ENCODE measurements around the gene SCGB2B2. TPM values are rescaled to one million over a fixed set of nuclear protein-coding genes. Genes with fewer than 3 reads are reported as not detected.
"Not testable (repeated sequence)": the region's sequence is repeated elsewhere in the genome, so short reads cannot be mapped to it uniquely, and the experiment has no call there.

SCGB2B2 gene
- total RNA-seq, 1 donor from 2014 or later = 1.0 TPM

DNA sequence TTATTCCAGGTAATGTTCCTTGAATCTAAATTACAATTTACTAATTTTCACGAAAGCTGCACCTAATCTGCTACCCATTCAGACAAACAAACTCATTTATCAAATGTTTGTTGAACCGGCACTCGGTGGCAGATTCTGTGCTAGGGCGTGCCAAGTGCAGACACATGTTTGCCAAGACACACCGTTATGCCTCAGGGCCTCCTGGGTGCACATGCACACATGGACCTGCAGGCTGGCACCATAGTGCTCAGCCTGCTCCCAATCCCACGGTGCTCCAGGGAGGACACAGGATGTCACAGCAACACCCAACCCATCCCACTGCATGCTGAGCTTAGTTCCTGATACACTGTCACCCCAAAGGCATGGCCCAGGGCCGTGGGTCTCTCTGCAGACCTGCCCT, 7.7 kb downstream of the SCGB2B2 start:
- no peak for DNase-seq (ENCODE audit: low spot score)

DNA sequence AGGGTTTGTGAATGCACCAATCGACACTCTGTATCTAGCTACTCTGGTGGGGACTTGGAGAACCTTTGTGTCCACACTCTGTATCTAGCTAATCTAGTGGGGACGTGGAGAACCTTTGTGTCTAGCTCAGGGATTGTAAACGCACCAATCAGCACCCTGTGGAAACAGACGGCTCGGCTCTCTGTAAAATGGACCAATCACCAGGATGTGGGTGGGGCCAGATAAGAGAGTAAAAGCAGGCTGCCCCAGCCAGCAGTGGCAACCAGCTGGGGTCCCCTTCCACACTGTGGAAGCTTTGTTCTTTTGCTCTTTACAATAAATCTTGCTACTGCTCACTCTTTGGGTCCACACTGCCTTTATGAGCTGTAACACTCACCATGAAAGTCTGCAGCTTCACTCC, 8.3 kb downstream of the SCGB2B2 start:
- not testable (repeated sequence) for DNase-seq (ENCODE audit: low spot score)

DNA sequence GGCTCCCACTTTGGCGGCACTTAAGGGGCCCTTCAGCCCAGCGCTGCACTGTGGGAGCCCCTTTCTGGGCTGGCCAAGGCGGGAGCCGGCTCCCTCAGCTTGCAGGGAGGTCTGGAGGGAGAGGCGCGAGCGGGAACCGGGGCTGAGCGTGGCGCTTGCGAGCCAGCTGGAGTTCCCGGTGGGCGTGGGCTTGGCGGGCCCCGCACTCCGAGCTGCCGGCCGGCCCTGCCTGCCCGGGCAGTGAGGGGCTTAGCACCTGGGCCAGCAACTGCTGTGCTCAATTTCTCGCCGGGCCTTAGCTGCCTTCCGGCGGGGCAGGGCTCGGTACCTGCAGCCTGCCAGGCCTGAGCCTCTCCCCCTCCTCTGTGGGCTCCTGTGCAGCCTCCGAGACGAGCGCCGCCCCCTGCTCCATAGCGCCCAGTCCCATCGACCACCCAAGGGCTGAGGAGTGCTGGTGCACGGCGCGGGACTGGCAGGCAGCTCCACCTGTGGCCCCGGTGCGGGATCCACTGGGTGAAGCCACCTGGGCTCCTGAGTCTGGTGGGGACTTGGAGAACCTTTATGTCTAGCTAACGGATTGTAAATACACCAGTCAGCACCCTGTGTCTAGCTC, 8.8 kb downstream of the SCGB2B2 start:
- not testable (repeated sequence) for DNase-seq (ENCODE audit: low spot score)

DNA sequence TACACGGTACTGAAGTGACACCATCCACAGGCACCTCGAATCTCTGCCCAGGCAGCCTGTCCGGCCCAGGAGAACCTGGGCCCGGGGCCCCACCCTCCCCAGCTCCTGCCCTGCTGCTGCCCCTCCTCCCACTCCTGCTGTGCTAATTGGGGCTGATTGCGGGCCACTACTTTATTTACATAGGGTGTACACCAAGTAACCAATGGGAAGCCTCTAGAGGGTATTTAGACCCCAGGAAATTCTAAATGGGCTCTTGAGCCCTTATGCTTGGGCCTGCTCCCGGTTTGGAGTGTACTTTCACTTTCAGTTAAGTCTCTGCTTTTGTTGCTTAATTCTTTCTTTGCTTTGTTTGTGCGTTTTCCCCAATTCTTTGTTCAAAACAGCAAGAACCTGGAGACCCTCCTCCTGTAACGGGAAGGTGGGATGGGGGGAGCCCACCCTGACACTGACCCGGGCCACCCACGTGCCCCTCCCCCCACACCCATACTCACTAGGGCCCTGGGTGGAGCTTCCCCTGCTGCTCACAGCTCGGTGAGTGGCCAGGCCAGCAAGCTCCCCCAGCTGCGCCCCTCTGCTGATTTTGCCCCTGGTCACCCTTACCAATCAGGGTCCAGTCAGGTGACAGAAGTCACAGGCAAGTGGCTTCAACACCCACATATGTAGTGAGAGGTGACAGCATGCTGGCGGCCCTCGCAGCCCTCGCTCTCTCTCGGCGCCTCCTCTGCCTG, 9.4 kb downstream of the SCGB2B2 start:
- DNase-seq (ENCODE audit: low spot score) = no peak

DNA sequence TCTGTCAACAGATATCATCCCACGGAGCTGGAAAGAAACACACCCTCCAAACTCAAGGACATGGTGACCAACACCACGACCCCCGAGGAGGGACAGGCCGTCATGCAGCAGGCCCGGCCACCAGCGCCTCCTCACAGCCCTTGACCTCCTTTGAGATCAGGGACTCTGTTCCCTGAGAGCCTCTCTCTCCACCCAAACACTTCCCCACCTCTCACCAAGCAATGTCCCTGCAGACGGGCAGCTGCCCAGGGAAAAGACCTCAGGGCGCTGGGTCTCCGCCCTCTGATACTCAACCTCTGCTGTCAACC, 10.0 kb downstream of the SCGB2B2 start:
- no peak for DNase-seq (ENCODE audit: low spot score)

DNA sequence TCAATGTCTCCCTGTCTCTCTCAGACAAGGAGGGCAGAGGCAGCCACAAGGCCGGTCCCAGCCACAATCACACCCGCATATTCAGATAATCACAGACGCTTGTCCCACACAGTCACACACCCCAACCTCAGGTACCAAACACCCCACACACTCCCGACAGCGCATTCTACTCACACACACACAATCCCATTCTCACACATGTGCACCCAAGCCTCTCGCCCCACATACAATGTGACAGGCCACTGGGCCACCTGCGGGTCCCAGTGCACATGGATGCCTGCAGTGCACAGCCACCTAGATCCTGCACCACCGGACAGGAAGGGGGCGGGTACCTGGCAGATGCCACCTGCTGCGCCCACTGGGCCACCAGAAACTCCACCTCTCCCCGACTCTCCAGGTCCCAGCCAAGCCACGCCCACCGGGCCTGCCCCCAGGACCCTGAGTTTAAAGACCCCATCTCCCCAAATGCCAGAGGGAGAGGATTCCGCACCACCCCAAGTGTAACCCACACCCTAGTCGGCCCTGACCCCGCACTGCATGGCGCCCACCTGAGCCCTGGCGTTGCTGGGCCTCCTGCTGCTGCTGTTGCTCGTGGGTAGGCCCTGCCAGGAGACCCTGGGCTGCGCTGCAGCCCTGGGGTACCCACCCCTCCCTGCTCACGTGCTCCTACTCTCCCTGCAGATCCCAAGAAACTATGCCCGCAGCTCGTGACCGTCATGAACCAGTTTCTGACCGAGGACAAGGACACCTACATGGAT, 10.6 kb downstream of the SCGB2B2 start:
- no peak for DNase-seq (ENCODE audit: low spot score)

DNA sequence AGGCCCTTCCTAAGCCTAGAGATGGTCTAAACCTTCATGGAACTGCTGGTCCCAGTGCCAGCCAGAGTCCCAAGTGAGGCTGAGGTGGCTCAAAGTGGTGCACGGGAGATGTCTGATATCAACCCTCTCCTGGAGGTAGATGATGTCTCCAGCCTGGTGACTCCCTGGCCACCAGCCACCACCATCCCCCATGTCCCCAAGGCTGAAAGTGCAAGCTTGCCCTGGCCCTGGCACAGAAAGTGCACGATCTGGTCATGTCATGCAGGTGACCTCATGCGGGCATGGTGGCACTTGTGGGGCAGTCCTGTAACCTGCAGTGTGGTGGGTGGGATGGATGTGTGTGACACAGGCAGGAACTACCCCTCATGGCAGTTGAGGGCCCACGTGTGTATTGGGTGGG, 11.7 kb downstream of the SCGB2B2 start:
- DNase-seq (ENCODE audit: low spot score) = not testable (repeated sequence)

DNA sequence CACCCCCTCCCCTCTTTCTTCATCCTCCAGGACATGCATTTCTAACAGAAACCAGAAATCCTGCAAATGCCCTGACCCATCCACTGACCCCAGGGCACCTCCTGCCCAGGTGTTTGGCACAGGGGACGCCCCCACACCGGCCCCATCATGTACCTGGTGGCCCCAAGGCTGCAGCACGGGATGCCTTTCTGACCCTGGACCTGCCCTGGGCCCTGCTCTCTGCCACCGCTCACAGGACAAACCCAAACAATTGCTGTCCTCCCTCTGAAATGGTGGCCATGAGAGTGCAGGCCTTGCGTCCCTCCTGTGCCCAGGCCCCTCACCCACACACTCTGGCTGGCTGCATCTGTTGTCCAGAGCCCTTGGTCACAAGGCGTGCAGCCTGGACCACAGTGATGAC, 12.1 kb downstream of the SCGB2B2 start:
- no peak for DNase-seq (ENCODE audit: low spot score)

DNA sequence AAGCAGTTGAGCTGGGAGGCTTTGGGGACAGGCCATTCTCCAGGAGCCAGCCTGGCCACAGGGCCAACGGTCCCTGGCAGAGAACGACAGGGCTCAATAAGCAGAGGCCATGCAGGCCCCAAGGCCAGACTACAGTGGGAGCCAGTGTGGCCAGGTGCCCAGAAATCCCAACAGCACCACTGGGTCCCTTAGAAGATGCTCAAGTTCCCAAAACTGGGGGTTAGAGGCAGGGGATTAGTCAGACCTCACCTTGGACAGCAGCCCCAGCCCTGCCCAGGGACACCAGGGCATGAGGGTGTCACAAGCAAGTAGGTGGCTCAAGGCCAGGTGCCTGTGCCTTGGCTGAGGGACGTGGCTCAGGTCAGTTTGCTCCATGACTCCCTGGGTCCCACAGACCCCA, 12.8 kb downstream of the SCGB2B2 start:
- no peak for DNase-seq (ENCODE audit: low spot score)

DNA sequence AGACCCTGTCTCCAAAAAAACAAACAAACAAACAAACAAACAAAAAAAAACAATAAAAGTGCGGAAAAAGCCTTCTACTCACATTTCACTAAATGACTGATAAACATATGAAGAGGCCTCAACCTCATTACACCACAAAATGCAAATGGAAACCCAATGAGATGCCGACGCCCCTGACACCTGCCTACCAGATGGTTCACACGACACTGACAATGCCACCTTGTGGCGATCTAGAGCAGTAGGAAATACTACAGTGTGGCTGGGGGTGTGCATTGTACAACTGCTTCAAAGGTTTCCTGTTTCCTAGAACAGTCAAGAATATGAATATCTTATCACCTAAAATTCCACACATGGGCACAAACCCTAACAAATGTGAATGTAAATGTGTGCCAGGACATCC, 14.0 kb downstream of the SCGB2B2 start:
- DNase-seq (ENCODE audit: low spot score) = no peak

DNA sequence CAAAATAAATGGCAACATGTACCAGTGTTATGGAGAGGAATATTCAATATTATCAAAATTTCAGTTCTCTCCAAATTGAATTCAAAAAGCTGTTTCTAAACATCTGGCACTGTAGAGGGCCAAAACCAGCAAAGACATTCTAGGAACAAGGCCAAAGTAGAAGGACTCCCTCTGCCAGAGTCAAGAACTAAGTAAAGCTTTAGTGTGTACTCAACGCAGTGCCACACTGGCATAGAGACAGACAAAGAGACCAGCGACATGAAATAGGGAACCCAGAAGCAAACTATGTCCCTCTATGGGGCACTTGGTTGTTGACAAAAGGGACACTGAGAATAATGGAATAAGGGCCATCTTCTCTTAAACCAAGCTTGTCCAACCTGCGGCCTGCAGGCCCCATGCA, 15.6 kb downstream of the SCGB2B2 start:
- no peak for DNase-seq (ENCODE audit: low spot score)

DNA sequence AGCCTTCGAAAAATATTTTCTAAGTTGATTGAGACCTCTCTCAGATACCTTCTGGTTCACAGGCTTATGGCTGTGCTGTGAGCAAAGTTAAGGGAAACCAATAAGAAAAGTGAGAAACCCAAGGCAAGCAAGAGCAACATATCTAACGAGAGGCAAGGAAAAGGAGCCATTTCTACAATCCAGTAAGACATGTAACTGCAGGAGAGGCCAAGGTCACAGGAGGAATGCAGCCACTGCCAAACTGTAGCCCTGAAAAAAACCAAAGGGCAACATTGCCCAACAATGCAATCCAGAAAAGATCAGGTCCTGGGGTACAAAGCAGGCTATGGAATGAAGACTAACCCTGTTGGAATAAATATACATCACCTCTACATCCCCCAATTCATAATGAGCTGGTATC, 21.3 kb downstream of the SCGB2B2 start:
- no peak for DNase-seq (ENCODE audit: low spot score)

DNA sequence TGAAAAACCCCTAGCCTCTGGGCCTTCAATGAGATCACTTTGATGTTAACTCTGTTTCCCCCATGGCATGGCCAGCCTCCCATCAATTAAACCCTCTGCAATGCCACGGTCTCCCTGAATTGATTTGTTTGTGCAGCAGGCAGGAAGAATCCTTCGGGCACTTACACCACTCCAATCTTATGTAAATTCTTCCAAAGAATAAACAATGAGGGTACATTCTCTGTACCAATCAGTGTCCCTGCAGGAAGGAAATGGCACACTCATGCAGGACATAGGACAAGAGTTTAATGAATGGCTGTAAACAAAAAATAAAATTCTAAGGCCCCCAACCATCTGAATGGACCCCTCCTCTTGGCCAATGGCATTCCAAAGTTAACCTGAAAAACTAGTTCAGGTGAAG, 22.2 kb downstream of the SCGB2B2 start:
- no peak for DNase-seq (ENCODE audit: low spot score)

DNA sequence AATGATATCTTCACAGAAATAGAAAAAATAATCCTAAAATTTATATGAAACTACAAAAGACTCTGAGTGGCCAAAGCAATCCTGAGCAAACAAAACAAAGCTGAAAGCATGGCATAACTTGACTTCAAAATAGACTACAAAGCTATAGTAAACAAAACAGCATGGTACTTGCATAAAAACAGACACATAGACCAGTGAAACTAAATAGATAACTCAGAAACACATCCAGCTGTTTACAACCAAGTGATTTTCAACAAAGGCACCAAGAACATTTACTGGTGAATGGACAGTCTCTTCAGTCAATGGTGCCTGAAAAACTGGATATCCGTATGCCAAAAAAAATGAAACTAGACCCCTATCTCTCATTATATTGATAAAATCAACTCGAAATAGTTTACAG, 25.2 kb downstream of the SCGB2B2 start:
- no peak for DNase-seq (ENCODE audit: low spot score)

DNA sequence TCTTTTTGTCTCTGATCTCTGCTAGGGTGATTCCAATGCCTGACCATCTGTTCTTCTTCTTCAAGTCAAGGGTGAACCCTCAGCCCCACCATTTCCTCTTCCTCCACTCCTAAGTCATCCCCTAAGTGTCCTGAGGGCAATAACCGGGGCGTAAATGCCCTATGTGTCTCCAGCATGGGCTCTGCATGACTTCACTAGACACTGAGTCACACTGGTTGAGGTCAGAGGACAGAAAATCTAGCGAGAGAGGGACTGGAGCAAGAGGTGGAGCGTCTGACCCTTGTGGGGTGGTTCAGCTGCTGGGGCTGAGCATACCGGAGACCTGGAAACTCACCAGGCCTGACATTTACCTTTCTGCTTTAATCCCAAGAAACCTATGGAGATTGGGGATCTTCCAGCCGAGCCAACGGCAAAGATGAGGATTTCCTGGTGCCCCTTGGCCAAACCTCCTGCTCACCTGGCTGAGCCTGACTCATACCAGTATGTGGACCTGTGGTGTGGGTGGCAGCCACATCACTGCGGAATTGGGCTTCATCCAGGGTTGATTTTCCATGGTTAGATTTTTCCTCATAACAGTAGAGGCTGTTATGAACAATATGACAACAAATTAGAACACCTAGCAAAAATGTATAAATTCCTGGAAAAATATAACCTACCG, 26.9 kb downstream of the SCGB2B2 start:
- no peak for DNase-seq (ENCODE audit: low spot score)

DNA sequence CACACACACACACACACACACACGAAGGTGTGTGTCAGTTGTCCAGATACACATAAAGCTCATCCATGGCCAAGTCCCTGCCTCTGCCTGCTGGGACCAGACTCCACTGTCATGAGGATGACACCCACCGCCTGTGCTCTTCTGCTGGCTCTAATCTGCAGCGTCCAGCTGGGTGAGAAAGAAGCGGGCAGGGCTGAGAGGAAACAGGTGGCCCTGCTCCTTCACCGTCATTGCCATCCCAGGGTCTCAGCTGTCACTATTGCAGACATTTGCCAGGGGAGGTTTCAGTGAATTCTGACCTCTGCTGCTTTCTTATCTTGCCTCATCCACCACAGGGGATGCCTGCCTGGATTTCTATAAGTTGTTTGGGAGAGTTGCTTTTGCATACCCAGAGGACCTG, 31.4 kb downstream of the SCGB2B2 start:
- DNase-seq (ENCODE audit: low spot score) = no peak

DNA sequence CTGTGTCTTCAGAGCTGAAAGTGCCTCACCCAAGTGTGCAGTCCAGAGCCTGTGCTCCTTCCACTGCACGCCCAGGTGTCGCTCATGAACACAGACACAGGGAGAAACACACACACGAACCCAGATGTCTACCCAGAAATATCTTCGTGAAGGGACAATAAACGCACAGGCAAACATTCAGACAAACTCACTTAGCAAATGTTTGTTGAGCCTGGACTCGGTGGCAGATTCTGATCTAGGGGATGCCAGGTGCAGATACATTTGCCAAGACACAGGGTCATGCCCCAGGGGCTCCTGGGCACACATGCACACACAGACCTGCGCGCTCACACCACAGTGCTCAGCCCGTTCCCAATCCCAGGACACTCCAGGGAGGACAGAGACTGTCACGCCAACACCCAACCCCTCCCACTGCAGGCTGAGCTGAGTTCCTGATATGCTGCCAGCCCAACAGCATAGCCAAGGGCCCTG, 31.9 kb downstream of the SCGB2B2 start:
- no peak for DNase-seq (ENCODE audit: low spot score)

DNA sequence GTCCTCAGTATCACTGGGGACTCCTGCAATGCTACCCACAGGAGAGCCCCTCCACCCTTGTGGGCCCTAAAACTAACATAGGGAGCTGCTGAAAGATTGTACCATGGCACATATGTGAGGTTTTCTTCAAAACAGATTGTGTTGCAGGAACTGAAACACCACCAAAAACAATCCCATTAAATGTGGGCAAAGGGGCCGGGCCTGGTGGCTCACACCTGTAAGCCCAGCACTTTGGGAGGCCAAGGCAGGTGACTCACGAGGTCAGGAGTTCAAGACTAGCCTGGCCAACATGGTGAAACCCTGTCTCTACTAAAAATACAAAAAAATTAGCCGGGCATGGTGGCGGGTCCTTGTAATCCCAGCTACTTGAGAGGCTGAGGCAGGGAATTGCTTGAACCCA, 34.7 kb downstream of the SCGB2B2 start:
- no peak for DNase-seq (ENCODE audit: low spot score)

DNA sequence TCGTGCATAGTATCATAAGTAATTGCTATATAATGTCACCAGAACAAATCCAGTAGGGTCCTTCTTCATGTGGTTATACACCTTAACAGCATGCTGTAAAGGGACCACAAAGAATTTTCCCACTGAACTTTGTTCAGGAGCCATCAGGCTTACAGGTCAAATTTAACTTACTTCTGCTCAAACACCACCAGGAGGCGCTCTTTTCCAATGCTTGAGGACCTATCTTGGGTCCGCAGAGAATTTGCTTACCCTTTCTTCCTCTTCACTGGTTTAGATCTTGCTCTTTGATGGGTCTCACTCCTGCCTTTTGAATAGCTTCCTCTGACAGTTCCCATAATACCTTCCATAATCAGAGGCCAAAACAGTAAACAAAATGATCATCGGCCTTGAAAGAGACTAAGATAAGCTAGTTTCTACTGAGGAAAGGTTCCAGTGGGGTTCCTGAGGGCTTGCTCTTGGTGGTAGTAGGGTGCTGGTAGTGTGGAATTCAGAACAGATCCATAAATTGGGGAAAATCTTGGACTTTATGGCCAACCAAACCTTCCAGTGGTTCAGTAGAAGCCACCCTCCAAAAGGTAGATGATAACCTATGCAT, 37.4 kb downstream of the SCGB2B2 start:
- peak; percentile 71 for DNase-seq (ENCODE audit: low spot score)

DNA sequence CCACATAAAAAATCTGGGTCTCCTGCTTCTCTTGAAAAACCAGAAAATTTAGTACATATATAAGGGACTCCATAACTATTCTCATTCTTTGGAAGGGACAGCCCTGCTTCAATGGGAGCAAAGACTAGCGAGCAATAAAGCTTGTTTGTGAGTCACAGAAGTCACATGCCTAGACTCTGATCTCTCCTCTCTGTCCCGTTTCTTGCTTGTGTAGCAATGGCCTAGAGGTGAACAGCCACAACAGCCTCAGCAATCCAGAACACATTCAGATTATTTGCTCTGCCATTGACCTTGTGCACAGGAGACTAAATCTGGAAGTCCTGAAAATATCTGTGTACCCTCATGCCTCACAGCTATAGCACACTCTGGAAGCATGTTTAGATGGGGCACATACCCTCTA, 43.2 kb downstream of the SCGB2B2 start:
- DNase-seq (ENCODE audit: low spot score) = no peak
